K562 (cell line): ENCODE data around the gene NDUFB10. TPM values are rescaled to one million over a fixed set of nuclear protein-coding genes. Genes with fewer than 3 reads are reported as not detected.

Experiments used
- ARNT ChIP-seq, 2 experiments: fragments of 450-650 bp; IDR thresholded peaks; 2 replicates each; pipeline ENCODE4 v1.6.1; 2016; ENCODE audit warnings: mild to moderate bottlenecking in 1 of 2
- CBFB ChIP-seq: sonication (generic); formaldehyde crosslinking; IDR thresholded peaks from 2 replicates; pipeline ENCODE4 v1.4.0; 2020; ENCODE audit warnings: mild to moderate bottlenecking, missing genetic modification reagents
- CREB3L1 ChIP-seq: fragments of 450-650 bp; IDR thresholded peaks from 2 replicates; pipeline ENCODE4 v1.6.1; 2014; ENCODE audit warnings: low read depth, mild to moderate bottlenecking, moderate library complexity, borderline replicate concordance
- E2F4 ChIP-seq: sonication (generic); formaldehyde crosslinking; IDR thresholded peaks from 2 replicates; pipeline ENCODE4 v1.8.0; 2022; ENCODE audit warnings: mild to moderate bottlenecking, low read depth, missing genetic modification reagents
- E2F8 ChIP-seq: fragments of 450-650 bp; IDR thresholded peaks from 2 replicates; pipeline ENCODE4 v1.7.1; 2018; ENCODE audit warnings: mild to moderate bottlenecking, low read depth; ENCODE audit not compliant: partially characterized antibody
- ETV5 ChIP-seq: sonication (generic); formaldehyde crosslinking; IDR thresholded peaks from 2 replicates; pipeline ENCODE4 v1.4.0; 2020; ENCODE audit warnings: low read depth, mild to moderate bottlenecking, missing genetic modification reagents
- FOXP1 ChIP-seq: sonication (generic); formaldehyde crosslinking; IDR thresholded peaks from 2 replicates; pipeline ENCODE4 v1.8.0; 2022; ENCODE audit warnings: mild to moderate bottlenecking, missing genetic modification reagents
- HDAC2 ChIP-seq: fragments of 450-650 bp; IDR thresholded peaks from 2 replicates; pipeline ENCODE4 v1.6.1; 2016; ENCODE audit warnings: mild to moderate bottlenecking
- HDAC3 ChIP-seq: fragments of 450-650 bp; IDR thresholded peaks from 2 replicates; pipeline ENCODE4 v1.6.1; 2018; ENCODE audit warnings: borderline replicate concordance, mild to moderate bottlenecking, moderate library complexity; ENCODE audit not compliant: partially characterized antibody
- HLTF ChIP-seq: fragments of 450-650 bp; IDR thresholded peaks from 2 replicates; pipeline ENCODE4 v1.6.1; 2016
- HNRNPK ChIP-seq: fragments of 200-400 bp; formaldehyde crosslinking; IDR thresholded peaks from one replicate; pipeline ENCODE4 v1.6.1; 2018; ENCODE audit warnings: mild to moderate bottlenecking, low read depth, low read length; ENCODE audit not compliant: poor library complexity, severe bottlenecking
- KLF10 ChIP-seq: fragments of 250-450 bp; sonication (Bioruptor Pico); IDR thresholded peaks from 2 replicates; pipeline ENCODE4 v1.6.1; 2021; ENCODE audit warnings: matching md5 sums
- MCM3 ChIP-seq: fragments of 450-650 bp; IDR thresholded peaks from 2 replicates; pipeline ENCODE4 v1.6.1; 2016
- PRDM10 ChIP-seq: fragments of 450-650 bp; IDR thresholded peaks from 2 replicates; pipeline ENCODE4 v1.6.1; 2018; ENCODE audit not compliant: partially characterized antibody
- SETDB1 ChIP-seq: IDR thresholded peaks from one replicate; pipeline ENCODE4 v1.6.1; 2012; ENCODE audit warnings: low read length, control low read depth, inconsistent platforms
- SMAD1 ChIP-seq: fragments of 150-350 bp; IDR thresholded peaks from 2 replicates; pipeline ENCODE4 v1.6.1; 2014; ENCODE audit warnings: low read length, low read depth; ENCODE audit not compliant: partially characterized antibody
- SMAD4 ChIP-seq: fragments of 250-450 bp; sonication (Bioruptor Pico); conservative IDR thresholded peaks from 2 replicates; pipeline ENCODE4 v1.8.0; 2021; ENCODE audit warnings: inconsistent platforms, mild to moderate bottlenecking, moderate library complexity
- SMARCB1 ChIP-seq: IDR thresholded peaks from 2 replicates; pipeline ENCODE4 v1.6.1; 2011; ENCODE audit warnings: improper control_type of control experiment, low read depth; ENCODE audit not compliant: insufficient read length
- TRIM28 ChIP-seq: fragments of 450-650 bp; IDR thresholded peaks from 2 replicates; pipeline ENCODE4 v1.6.1; 2017
- ZNF143 ChIP-seq: sonication (generic); formaldehyde crosslinking; IDR thresholded peaks from 2 replicates; pipeline ENCODE4 v1.9.0; 2022; ENCODE audit warnings: mild to moderate bottlenecking, missing genetic modification reagents
- ZNF311 ChIP-seq: fragments of 250-450 bp; sonication (Bioruptor Pico); IDR thresholded peaks from 2 replicates; pipeline ENCODE4 v1.4.0; 2020; ENCODE audit warnings: mild to moderate bottlenecking, moderate library complexity
- ZNF77 ChIP-seq: fragments of 250-450 bp; sonication (Bioruptor Pico); IDR thresholded peaks from 2 replicates; pipeline ENCODE4 v1.5.0; 2020
- polyA plus RNA-seq, 8 experiments: library from polyadenylated mRNA; depleted of rRNA in 4 of 8; stranded (reverse) in 5 of 8; unstranded in 3 of 8; fragments of >200 nt; fragmentation: Nextera tagmentation in 2 of 8; fragmentation: Illumina TruSeq in 1 of 8; extraction: Ambion mirVana in 2 of 8; extraction: Trizol in 1 of 8; gene quantifications; 2 replicates each; pipeline versions ENCODE4 v1.2.1 to v1.2.3, GENCODE V29; 2011 to 2014; ENCODE audit warnings: inconsistent platforms in 1 of 8, missing spikeins in 1 of 8
- total RNA-seq, 7 experiments: library from RNA; depleted of rRNA in 6 of 7; stranded (reverse); fragments of >200 nt in 6 of 7; fragmentation: Illumina TruSeq in 2 of 7; extraction: Trizol in 2 of 7; gene quantifications; 2 replicates each; pipeline versions ENCODE4 v1.2.1 to v1.2.3, GENCODE V29; 2011 to 2021; ENCODE audit warnings: low replicate concordance in 1 of 7

Gene NDUFB10
- total and polyA plus RNA-seq, 9 of the 15 experiments (the other 6 are each of a cell fraction or from before 2014, with no cell fraction given): 69.3 to 527 (median 161) TPM

DNA sequence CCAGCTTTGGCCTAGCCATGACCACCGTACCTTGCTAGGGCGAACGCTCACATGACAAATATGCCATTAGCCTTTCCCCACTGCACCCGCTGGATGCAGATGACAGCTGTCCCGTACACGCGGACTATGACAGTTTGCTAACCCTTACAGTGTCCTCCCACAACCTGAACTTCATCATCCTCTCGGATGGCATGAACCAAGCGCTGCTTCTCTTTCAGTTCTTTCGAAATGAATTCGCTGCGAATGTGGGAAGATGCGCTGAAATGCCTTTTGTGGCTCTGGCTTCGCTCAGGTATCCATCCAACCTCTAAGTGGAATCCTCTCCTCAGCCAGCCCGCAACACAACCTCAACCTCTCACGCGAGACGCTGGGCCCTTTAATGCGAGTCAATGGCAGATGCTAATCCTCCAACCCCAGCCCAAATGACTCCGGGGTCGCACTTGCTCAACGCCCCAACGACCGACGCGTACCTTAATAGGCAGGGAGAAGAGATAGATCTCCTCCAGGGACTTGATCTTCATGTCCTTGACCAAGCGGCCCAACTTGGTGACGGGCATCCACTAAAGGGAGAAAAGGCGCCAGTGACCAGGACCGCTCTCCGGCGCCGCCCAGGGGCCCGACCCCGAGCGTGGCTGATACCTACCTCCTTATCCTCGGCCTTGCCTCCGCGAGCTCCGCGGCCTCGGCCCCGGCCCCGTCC lies 4.6 kb downstream of the NDUFB10 start (continued):
- TF ChIP-seq PRDM10 (no peak), ARNT (IDR thresholded peaks at IDR 0.05) (no peak), HDAC2 (no peak), E2F8 (no peak), MCM3 (no peak), ZNF77 (CRISPR knock-in tag) (no peak), CBFB (CRISPR knock-in tag) (no peak), ZNF143 (no peak), ETV5 (CRISPR knock-in tag) (no peak; the same call in 1 of the 2 replicates), FOXP1 (CRISPR knock-in tag) (no peak), E2F4 (CRISPR knock-in tag) (no peak), HLTF (no peak), HNRNPK (no peak), SMARCB1 (no peak), SMAD1 (no peak), SETDB1 (no peak), CREB3L1 (no peak), TRIM28 (no peak), KLF10 (CRISPR knock-in tag) (no peak), ZNF311 (CRISPR knock-in tag) (no peak), SMAD4 (CRISPR knock-in tag) (no peak), HDAC3 (no peak)
